ENCODE results near the gene ARHGAP21. TPM values are rescaled to one million over a fixed set of nuclear protein-coding genes. Genes with fewer than 3 reads are reported as not detected.

Gene ARHGAP21
- total RNA-seq, 1 donor from 2014 or later: 46.8 TPM

DNA sequence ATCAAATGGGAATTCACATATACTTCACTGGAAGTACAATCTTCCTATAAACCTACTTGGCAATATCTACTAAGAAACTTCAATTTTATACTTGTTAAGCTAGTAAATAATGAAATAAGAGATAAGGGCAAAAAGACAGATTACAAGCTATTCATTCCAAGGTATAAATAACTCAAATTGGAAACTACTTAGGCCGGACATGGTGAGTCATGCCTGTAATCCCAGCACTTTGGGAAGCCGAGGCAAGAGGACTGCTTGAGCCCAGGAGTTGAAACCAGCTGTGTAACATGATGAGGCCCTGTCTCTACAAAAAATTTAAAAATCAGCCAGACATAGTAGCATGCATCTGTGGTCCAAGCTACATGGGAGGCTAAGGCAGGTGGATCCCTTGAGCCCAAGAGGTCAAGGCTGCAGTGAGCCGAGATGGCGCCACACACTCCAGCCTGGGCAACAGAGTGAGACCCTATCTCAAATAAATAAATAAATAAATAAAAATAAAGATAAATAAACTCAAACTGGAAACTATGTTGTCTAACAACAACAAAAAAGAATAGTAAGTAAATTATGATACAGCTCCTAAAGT lies 37.6 kb downstream of the ARHGAP21 start:
- DNase-seq (ENCODE audit: low read depth): no peak
- TF ChIP-seq, protein P1, sequence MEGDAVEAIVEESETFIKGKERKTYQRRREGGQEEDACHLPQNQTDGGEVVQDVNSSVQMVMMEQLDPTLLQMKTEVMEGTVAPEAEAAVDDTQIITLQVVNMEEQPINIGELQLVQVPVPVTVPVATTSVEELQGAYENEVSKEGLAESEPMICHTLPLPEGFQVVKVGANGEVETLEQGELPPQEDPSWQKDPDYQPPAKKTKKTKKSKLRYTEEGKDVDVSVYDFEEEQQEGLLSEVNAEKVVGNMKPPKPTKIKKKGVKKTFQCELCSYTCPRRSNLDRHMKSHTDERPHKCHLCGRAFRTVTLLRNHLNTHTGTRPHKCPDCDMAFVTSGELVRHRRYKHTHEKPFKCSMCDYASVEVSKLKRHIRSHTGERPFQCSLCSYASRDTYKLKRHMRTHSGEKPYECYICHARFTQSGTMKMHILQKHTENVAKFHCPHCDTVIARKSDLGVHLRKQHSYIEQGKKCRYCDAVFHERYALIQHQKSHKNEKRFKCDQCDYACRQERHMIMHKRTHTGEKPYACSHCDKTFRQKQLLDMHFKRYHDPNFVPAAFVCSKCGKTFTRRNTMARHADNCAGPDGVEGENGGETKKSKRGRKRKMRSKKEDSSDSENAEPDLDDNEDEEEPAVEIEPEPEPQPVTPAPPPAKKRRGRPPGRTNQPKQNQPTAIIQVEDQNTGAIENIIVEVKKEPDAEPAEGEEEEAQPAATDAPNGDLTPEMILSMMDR (conservative IDR thresholded peaks at IDR 0.05; ENCODE audit: low read depth, low read length): no peak

DNA sequence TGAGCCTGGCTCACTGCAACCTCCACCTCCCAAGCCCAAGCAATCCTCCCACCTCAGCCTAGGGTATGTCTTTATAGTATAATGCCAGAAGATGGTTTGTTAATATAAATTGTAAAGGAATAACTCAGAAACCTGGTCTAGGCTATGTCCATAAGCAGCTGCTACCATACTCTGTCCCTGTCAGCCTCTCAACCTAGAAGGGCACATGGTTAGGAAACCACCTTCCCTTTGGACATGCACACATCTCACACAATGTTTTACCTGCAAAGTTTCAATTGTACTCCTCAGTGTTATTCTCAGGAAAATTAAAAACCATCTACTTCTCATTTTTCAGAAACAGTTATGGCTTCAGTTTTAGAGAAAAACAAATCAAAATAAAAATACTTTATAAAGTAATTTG lies 40.1 kb downstream of the ARHGAP21 start:
- TF ChIP-seq, protein P1 (conservative IDR thresholded peaks at IDR 0.05; ENCODE audit: low read depth, low read length): no peak

More for the DNA sequence above, 37.6 kb downstream of the ARHGAP21 start:
- H3K4me3 ChIP-seq (ENCODE audit: low read depth, low read length): no peak overlapping the region

DNA sequence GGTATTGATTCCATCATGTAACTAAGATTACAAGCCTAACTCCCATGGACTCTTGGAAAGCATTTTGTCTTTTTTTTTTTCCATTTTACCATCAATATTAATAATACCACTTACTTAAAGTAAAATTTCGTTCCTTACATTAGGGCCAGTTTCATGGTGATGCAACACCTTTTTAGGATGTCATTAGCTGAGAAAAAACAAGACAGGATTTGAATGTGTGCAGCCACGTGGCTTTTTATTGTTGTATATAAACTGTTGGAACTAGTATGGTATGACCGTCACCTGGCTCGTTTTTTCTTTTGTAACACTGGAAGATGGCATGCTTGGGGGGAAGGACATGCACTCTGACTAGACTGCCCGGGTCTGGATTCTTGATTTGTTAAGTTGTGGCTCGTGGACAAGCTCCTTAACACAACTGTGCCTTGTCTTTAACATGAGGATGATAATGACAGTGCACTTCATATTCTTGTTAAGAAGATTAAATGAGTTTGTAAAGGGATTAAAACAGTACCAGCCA lies 42.1 kb downstream of the ARHGAP21 start:
- DNase-seq (ENCODE audit: low read depth): no peak
- H3K4me3 ChIP-seq (ENCODE audit: low read depth, low read length): no peak overlapping the region
- TF ChIP-seq, protein P1 (conservative IDR thresholded peaks at IDR 0.05; ENCODE audit: low read depth, low read length): no peak

More for the DNA sequence above, 40.1 kb downstream of the ARHGAP21 start:
- no peak overlapping the region for H3K4me3 ChIP-seq (ENCODE audit: low read depth, low read length)
- no peak for DNase-seq (ENCODE audit: low read depth)

DNA sequence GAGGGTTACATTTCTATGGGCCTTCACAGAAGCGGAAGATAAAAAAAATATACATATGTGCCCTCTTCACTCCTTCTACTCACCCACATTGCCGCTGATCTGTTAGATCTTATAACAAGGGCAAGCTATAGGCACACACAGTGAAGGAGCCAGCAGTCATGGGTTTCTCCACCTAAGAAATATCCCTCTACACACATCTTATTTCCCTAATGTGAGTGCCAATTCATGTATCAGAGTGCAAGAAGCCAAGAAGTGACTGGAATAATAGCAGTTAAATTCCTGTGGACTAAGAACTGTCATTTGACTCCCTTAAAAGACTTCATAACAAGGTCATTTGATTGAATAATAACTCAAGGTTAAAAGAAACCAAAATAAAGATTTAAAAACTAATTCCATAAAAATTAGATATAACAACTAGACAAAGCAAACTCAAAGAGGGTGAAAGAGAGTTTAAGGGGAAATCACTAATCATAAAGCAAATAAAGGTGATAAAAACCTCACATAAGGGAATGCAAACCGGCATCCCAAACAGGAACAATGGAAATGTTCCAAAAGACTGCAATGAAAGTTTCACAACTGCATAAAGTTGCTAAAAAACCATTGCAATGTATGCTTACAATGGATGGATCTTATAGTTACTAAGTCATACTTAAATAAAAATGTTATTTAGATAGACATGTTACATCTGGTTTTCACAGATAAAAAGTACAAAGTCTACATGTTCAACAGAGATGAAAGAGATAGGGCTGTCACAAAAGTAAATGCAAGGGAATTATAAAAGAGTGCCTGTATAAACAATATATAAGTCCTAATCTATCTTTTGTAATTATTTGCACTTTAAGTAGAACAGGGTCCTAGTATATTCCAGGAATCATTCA lies 42.8 kb downstream of the ARHGAP21 start:
- no peak overlapping the region for H3K4me3 ChIP-seq (ENCODE audit: low read depth, low read length)
- TF ChIP-seq, protein P1 (conservative IDR thresholded peaks at IDR 0.05; ENCODE audit: low read depth, low read length): no peak
- DNase-seq (ENCODE audit: low read depth): no peak

DNA sequence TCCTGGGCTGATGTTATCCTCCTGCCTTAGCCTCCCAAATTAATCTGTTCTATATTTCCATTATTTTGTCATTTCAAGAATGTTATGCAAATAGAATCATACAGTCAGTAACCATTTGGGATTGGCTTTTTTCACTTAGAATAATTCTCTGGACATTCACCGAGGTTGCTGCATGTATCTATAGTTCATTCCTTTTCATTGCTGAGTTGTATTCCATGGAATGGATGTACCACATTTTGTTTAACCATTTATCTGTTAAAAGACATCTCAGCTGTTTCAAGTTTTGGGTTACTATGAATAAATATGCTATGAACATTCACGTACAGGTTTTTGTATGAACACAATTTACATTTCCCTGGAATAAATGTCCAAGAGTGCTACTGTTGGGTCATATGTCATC lies 44.9 kb downstream of the ARHGAP21 start:
- DNase-seq (ENCODE audit: low read depth): no peak
- H3K4me3 ChIP-seq (ENCODE audit: low read depth, low read length): no peak overlapping the region
- TF ChIP-seq, protein P1 (conservative IDR thresholded peaks at IDR 0.05; ENCODE audit: low read depth, low read length): no peak

DNA sequence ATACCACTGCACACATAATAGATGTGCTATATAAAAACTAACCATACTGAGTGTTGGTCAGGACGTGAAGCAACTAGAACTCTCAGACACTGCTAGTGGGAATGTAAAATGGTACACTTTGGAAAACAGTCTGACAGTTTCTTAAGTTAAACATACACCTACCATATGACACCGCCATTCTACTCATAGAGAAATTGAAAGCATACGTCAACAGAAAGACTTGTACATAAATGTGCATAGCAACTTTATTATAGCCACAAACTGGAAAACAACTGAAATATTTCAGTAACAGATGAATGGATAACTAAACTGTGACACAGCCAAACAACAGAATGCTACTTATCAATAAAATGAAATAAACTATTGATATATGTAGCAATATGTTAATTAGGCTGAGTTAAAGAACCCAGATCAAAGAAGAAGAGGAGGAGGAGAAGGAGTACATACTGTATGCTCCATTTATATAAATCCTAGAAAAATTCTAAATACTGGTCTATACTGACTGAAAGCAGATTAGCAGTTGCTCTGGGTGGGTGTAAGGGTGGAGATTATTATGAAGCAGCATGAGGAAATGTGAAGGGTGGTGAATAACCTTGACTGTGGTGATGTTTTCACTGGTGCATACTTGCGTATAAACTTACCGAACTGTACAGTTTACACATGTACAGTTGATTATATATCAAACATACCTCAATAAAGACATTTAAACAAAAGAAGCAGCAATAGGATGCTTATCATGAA lies 48.6 kb downstream of the ARHGAP21 start:
- DNase-seq (ENCODE audit: low read depth): no peak
- H3K4me3 ChIP-seq (ENCODE audit: low read depth, low read length): no peak overlapping the region
- TF ChIP-seq, protein P1 (conservative IDR thresholded peaks at IDR 0.05; ENCODE audit: low read depth, low read length): no peak

Measured in epithelial cell of proximal tubule (primary cell).